Skin epidermis (tissue), 12 donors: ENCODE data around the gene PIR.

Source experiments
- H3K27ac ChIP-seq, 21 experiments: fragments of 200-600 bp; sonication (generic) in 11 of 21; one replicate each; pipeline ENCODE4 v1.5.0; 2020; ENCODE audit warnings: mild to moderate bottlenecking in 3 of 21, inconsistent platforms in 2 of 21, moderate library complexity in 2 of 21
- H3K4me3 ChIP-seq, 7 experiments: fragments of 200-600 bp; sonication (generic) in 2 of 7; one replicate each; pipeline ENCODE4 v1.5.0; 2020; ENCODE audit warnings: inconsistent platforms in 2 of 7, mild to moderate bottlenecking in 2 of 7, moderate library complexity in 1 of 7

Gene PIR

DNA sequence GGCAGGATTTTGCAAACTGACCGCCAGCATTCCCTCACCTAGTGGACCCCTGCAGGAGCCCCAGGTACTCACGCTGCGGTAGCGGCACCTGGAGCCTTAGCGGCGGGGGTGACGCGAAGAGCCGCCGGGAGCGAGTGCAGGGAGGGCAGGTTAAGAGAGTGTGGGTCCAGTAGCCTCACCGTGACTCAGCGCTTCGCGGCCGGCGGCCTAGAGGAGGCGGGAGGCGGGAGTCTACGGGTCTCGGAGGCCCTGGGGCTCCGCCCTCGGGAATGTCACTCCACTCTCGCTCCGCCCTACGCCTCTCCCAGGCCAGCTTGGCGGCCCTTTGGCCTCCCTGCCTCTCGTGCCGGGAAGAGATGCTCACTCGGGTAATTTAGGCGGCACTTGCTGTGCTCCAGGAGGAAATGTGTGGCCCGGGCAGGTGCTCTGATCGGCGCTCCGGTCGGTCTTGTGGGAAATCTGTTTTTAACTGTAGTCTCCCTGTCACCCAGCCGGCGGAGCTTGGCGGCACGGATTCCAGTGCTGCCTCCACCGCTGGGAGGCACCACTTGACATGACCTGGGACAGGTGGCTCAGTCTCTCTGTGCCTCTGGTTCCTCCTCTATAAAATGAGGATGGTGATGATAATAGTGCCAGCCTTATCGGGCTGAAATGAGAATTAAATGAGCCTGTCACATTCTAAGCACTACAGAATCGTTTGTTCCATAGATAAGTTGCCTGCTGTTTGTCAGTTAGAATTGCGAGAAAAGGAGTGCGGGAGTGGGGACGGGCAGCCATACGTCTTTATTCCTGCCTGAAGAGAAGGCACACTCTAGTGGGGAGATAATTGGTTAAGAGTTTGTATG is at the start of gene PIR:
Gene PIR, minus strand, starts transcription at position 216 of the 845 bp plus-strand sequence. CDS start 2,076 bp downstream, outside the sequence.
- Histone ChIP-seq H3K4me3 (peak within 1 kb of the TSS; percentile 20 to 49 (median 28)), H3K27ac (peak within 1 kb of the TSS in 14 of 21 experiments; percentile 12 to 78 (median 60))

DNA sequence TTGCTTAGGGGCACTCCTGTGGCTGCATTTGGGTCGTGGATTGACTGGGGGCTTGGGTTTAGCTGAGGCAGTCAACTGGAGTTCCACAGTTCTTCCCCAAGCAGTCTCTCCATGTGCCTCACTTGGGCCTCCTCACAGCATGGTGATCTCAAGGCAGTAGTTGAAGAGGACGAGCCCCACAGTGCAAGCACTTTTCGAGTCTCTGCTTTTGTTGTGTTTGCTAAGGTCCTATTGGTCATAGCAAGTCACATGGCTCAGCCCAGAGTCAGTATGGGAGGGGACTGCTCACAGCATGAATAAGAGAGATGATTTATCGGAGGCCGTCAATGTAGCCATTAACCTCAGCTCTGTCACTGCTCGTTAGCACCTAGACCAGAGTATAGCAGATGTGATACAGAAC is 37.2 kb upstream of the PIR start:
- Histone ChIP-seq H3K4me3 (no peak overlapping the region), H3K27ac (no peak overlapping the region)

DNA sequence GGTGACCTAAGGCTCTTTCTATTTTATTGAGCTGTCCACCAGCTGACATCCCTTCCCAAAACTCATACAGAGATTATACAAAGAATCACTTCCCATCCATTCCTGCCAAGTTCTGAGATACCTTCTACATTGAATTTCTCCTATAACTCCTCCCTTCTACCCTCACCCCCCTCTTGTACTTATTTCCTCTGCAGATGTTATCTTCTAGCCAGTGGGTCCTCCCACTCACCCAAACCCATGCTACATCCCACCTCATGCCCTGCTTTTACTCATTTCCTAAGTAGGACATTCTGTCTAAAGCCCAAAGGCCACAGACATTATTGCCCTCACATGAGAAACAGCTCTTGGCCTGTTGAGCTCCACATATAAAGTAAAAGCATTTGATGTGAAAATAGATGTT is 36.0 kb upstream of the PIR start:
- Histone ChIP-seq H3K27ac (no peak overlapping the region), H3K4me3 (no peak overlapping the region)

DNA sequence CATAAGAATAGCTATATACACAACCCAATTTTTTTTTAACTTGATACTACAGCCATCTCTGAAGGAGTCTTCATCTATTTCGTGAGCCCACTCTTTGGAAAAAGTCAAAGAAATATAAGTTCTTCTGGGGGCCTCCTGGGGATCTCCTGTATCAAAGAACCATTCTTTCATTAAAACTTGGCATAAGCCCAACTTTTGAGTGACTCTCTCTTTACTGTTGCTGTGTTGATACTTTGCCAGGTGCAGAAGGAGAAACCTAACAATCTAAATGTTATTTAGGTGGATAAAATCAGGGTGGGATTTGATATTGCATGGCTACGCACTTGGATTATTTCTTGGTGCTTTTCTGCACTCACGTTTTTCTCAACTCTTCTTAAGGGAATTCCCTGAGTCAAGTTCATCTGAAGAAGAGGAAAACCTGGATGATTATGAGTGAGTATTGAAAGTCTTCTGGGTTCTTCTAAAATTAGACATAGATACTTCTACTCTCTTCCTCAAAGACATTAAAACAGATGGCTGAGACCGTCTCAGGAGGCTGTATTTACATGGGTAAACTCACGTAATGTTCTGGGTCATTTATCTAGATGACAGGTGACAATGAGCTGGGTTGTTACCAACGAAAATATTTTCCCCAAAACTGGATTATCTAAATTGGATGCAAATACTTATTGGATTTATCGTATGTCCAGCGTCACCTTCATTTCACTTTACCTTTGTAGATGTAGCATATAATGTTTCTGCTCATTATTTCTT is 32.7 kb upstream of the PIR start:
- no peak overlapping the region for H3K4me3 ChIP-seq
- H3K27ac ChIP-seq = no peak overlapping the region

DNA sequence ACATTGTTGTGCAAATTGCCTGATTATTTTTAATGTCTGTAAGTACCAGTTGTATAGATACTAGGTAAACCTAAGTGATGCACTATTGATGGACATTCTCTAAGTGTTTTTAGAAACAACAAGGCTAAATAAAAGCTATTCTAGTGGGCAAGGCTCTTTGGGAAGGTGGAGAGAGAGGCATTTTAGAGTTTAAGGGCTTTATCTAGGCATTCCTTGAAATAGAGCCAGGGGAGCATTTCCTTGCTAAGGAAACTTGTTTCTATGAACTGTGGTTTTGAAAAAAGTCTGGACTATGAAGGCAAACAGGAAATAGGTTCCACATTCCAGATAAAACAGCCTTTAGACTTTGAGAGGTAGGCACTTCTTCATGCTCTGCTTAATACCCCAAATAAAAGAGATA is 31.3 kb upstream of the PIR start:
- no peak overlapping the region for H3K27ac ChIP-seq
- no peak overlapping the region for H3K4me3 ChIP-seq

DNA sequence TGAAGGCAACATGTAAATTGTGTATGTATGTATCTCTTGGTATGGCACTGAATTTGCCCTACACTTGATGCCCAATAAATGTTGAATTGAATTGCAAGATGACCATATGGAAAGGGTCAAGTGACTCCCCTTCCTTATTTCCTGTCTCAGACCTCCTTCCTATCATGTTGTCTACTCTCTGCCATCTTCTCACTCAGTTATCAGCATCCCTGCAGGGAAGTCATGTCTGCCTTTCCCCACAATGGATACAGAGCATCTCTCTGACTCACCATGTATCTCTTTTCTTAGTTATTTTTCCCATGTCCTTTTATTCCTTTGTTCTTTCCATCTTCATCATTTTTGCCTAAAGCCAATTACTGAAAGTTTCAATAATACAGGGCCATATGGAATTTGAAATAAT is 30.0 kb upstream of the PIR start:
- H3K27ac ChIP-seq = no peak overlapping the region

DNA sequence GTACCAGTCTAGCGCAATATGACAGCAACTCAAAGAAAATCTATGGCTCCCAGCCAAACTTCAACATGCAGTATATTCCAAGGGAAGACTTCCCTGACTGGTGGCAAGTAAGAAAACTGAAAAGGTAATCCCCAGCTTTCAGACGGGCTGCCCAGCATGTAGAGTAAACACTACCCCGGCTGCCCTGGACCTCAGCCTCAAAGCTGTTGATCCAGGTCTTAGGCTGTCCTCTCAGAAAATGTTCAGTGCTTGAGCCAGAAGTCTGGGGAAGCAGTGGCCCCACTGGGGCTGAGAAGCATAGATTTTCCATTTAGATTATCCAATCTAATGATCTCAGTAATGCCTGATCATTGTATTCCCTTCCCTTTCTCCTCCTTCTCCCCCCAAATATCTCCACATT is 29.3 kb upstream of the PIR start:
- Histone ChIP-seq H3K27ac (no peak overlapping the region), H3K4me3 (no peak overlapping the region)

More for the DNA sequence above, 30.0 kb upstream of the PIR start:
- H3K4me3 ChIP-seq = no peak overlapping the region

DNA sequence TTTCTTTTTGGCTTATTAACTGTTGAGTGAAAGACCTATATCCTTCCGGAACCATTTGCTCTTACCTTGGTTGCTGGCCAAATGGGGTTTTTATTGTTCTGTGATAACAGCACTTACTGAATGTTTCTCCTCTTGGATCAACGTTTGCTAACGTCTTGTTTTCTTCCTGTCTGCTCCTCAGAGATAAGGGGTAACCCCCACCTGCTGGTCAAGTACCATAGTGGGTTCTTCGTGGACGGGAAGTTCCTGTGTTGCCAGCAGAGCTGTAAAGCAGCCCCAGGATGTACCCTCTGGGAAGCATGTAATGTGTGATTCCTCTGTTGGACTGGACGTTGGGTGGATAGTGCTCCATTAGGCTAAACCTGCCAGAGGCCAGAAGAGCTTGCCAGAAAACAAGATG is 22.8 kb upstream of the PIR start:
- H3K4me3 ChIP-seq = no peak overlapping the region
- no peak overlapping the region for H3K27ac ChIP-seq

DNA sequence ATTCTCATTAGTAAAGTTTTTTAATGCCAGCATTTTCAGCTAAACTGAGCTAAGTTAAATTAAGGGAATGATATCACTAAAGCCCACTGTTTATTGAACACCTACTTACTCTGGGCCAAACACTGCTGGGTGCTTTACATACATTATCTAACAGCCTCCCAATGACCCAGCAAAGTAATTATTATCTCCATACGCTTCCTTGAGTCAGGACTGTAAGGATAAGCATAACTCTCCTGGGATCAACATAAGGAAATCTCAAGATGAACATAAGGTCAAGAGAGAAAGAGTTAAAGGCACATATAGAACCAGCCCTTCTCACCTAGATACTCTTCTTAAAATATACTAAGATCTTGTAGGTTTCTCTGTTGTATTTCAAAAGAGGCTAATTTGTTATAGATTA is 21.1 kb upstream of the PIR start:
- Histone ChIP-seq H3K4me3 (no peak overlapping the region), H3K27ac (no peak overlapping the region)

DNA sequence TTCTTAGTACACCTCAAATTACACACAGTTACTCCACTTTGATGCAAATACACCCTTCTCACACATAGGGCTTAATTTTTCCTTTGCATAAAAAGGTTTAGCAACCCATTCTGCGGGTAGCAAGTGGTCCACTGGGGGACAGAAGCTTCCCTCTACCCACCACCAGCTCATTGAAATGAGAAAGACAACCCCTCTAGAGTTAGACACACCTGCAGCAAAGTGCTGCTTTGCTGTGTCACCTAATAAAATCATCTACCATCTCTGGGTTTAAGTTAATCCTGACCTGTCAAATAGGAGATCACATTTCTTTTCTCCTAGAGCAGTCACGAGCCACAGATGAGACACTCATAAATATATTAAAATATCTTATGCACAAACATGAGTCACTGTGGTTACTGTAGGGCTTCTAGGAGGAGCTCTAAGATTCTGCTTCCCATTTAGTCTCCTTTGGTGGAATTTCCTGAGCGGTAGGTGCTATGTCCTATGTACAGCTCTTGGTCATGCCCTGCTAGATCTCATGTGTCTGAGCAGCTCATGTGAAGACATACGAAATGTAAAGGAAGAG is 19.4 kb upstream of the PIR start:
- Histone ChIP-seq H3K27ac (no peak overlapping the region), H3K4me3 (no peak overlapping the region)

DNA sequence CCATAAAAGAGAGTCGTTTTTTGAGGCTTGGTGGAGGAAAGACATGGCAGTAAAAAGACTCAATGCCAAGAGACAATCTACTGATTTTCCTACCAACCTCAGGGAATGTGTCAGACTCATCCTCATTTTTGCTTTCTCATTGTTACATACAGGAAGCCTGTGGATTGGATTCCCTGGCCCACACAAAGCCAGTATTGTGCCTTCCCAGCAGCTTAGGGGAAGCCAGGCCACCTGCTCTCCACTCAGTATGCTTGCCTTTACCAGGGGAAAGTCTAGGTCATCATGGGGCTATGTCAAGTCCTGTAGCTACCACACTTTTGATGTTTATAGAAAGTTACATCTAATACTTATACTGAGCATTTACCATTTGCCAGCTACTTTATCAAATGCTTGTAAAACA is 18.4 kb upstream of the PIR start:
- Histone ChIP-seq H3K27ac (no peak overlapping the region), H3K4me3 (no peak overlapping the region)

DNA sequence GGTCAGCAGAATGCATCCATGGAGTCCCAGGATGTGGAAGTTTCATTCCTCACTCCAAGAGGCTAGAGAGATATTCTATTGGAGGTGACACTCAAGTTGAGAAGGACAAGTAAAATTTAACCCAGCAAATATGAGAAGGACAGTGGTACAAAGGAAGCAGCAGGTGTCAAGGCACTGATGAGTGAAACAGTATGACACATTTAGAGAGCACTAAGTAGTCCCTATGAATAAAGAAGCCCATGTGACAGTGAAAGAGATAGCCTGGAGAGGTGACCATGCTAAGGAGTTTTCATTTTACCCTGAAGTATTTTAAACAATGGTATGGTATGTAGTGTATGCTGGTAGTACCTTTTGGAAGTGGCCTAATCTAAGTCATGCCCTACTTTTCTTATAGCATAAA is 16.7 kb upstream of the PIR start:
- no peak overlapping the region for H3K27ac ChIP-seq
- no peak overlapping the region for H3K4me3 ChIP-seq

DNA sequence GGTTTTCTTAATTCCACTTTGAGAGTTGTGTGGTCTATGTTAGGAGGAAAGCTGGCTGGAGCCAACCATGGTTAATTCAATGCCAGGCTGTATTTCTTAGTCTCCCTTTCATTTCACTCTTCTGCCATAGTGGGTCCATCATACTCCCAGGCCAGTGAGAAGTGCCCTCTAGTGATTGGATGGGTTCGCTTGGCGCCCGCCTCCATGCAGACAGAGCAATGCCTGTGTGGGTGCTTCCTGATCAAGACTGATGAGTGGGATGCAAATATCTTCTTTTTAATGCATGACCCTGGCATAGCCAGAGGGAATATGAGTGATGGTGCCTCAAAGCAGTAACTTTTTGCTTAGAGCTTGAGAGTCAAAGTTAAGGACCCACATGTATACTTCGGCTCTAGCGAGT is 13.9 kb upstream of the PIR start:
- no peak overlapping the region for H3K4me3 ChIP-seq
- no peak overlapping the region for H3K27ac ChIP-seq

DNA sequence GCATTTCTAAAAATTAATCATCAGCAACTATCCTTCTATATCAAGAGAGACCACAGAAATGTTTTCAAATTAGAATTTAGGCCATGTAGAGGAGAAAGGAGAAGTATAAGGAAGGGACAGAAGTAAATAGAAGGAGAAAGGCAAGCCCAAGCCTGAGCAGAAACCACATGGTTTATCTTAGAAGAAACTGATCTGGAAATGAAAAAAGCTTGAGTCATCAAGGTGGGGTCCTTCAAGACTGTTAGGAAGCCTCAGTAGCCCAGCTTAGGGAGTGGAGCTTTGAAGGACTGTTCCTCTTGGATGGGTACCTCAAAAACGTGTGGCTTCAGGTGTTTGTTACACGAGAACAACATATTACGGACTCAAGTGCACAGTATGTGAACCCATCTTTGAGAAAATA is 12.0 kb upstream of the PIR start:
- H3K4me3 ChIP-seq = no peak overlapping the region
- H3K27ac ChIP-seq = no peak overlapping the region

DNA sequence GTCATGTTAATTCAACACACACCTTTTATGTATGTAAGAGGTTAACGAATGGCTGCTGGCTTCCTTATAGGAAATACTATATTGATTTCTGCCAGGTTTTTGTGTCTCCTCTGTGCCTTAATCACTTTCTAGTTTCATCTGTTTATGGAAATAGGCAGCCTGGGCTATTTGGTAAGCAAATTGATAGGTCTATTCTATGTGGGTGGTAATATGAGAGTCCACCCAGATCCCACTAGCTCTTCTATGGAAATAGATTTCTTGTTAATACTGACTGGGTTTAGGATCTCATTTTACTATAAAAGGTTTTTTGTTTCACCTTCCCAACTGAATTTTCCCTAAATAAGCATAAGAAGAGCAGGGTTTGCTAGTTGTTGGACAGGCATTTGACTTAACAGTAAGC is 11.5 kb upstream of the PIR start:
- H3K27ac ChIP-seq = no peak overlapping the region
- H3K4me3 ChIP-seq = no peak overlapping the region

DNA sequence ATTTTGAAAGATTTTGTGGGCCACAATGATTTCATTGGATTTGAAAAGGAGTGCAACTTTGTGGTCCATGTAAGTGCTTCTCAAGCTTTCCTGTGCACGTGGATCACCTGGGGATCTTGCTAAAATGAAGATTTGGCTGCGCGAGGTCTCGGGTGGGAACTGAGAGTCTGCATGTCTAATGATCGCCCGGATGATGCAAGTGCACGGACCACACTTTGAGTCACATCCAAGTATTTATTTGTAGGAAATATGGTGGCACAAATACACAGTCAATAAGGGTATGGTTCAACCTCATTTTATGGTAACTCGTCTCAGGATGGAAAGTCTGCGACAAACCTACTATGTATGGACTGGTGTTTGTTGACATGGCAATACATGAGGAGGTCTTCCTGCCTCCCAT is 8.4 kb upstream of the PIR start:
- Histone ChIP-seq H3K4me3 (no peak overlapping the region), H3K27ac (no peak overlapping the region)

DNA sequence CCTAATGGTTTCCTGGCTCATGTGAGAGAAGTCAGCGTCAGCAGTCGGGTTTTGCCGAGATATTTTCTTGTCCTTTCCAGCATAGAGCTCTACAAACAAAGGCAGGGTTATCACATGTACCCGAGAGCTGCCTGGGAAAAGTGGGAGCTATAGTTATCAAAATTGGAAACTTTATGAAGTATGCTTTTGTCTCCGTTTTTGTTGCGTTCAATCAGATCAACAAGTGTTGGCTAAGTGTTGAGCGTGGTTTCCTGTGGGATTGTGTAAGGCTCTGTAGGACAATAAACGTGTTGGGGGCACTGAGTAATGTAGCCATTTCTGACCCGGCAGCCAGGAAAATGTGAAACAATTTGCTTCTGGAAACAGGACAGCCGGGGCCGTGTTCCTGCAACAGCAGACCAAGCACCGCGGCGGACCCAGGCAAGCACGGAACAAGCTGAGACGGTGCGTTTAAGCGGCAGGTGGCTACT is 7.4 kb upstream of the PIR start, which contains the start of gene BMX:
Gene BMX, plus strand, starts transcription at position 311 of the 470 bp plus-strand sequence. CDS start 7,547 bp downstream, outside the sequence.
- peak within 1 kb of the TSS in 3 of 21 experiments; percentile 20 to 43 (median 30) for H3K27ac ChIP-seq
- no peak within 1 kb of the TSS for H3K4me3 ChIP-seq

DNA sequence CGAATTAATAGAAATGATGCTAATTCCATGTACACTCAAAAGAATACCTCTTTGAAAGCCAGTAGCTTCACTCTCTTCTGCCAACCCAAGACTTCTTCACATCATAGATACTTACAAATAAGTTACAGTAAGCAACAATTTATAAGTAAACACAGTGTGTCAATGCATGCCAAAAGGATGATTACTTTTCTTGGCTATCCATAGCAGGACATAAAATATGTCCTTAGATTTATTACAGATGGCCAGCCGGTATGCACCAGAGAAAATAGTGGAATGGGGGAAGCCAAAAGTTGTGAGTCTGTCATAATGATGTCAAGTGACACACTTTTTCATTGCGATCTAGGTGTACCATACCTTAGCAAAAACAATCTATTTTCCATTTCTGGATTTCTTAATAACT is 6.8 kb upstream of the PIR start:
- Histone ChIP-seq H3K4me3 (no peak overlapping the region), H3K27ac (peak overlapping the region in 2 of 21 experiments; percentile 30 to 43)

DNA sequence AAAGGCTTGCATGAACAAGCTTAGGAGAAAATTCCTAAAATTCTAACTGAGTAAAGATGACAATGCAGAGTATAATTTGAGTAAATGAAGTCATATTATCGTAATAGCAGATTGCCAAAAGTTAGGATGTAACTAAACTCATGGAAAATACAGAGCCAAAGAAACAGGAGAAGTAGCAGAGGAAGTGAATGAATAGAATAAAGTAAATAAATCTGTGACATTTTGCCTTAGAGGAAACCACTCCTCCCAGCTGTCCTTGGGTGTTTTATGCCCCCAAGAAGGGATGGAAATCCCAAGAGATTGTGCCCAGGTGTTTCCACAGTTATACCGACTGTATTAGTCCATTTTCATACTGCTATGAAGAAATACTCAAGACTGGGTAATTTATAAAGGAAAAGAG is 5.6 kb upstream of the PIR start:
- H3K27ac ChIP-seq = no peak overlapping the region
- H3K4me3 ChIP-seq = no peak overlapping the region

DNA sequence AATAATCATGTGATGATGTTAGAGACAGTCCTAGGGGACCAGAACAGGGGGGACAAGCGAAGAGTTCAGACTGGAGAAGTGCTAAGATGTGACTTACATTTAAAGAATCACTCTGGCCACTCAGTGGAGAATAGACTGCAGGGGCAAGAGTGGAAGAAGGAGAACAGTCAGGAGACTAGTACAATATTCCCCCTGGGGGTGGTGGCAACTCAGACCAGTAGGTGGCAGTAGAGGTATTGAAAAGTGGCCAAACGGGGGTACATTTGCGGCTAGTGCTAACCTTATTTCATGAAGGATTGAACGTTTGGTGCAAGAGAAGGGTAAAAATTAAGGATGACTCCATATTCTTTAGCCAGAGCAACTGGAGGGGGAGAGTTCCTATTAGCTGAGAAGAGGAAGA is 4.7 kb upstream of the PIR start:
- Histone ChIP-seq H3K27ac (no peak overlapping the region), H3K4me3 (no peak overlapping the region)

DNA sequence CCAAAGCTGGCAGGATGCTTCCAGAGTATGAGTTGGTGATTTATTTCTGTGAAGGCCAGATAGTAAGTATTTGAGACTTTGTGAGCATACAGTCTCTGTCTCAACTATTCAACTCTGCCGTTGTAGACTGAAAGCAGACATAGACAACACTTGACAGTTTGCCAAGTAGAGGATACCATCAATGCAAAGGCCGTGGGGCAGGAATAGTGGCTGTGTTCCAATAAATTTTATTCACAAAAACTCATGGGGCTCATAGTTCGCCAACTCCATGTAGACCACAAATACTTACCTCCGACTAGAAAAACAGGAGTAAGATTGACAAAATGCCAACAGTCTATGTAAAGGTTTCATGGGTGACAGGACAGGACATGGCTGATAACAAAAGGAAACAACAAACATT is 3.7 kb upstream of the PIR start:
- no peak overlapping the region for H3K27ac ChIP-seq
- H3K4me3 ChIP-seq = no peak overlapping the region
